Limb (tissue), 2 donors: ENCODE data around the gene ZNF628.

Experiments used
- DNase-seq, 2 donors: peaks; one replicate each; pipeline ENCODE4 v3.0.0-alpha.2; 2016; ENCODE audit errors: extremely low spot score in 2 of 2

The ZNF628 gene

DNA sequence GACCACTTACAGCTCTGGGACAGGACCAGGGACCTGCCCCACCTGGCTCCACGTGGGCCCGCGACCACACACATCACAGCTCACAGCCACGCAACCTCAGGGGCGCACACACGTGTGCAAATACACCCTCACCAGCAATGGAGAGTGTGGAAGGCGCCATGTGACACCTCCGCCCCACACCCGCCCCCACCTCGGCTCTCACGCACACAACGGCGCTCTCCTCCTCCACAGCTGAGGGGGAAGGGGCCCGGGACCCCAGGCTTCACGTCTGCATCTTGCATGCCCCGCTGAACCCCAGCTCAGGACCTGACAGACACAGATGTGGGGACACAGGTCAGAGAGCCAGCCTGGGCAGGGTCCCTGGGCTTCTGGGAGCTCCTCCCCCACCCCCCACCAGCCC, 26.9 kb upstream of the ZNF628 start:
- no peak for DNase-seq

DNA sequence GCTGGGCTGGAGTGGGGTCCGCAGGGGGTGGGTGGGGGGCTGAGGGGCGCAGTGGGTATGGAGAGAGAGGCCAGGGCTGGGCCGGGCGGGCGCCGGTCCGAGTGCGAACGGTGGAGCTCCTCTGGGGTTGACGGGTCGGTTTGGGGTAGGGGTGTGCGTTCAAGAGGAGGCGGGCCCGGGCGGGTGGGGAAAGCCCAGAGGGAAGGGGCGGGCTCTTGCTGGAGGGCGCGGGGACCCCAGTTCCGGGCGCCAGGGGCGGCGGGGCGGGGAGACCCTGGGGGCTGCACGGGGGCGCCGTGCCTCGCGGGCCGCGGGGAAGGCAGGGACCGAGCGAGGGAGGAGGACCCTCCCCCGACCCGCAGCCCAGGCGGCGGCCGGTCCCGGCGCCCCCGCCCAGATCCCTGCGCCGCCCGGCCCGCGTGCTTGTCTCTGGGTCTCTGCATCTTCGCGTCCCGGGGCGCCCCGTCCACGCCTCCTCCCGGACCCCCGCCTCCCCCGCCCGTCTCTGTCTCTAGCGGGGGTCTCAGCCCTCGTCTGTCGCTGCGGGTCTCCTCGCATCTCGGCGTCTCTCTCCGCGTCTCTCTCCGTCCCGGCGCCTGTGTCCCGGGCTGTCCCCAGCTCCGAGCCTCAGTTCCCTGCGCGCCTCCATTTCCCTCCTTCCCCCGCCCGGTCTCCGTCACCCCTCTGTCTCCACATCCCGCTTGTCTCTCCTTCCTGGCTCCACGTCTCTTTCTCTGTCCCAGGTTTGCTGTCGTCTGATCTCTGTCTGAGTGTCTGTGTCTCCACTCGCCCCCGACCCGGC, 25.1 kb upstream of the ZNF628 start:
- DNase-seq, result peak in 1 of 2 donors; percentile 65

DNA sequence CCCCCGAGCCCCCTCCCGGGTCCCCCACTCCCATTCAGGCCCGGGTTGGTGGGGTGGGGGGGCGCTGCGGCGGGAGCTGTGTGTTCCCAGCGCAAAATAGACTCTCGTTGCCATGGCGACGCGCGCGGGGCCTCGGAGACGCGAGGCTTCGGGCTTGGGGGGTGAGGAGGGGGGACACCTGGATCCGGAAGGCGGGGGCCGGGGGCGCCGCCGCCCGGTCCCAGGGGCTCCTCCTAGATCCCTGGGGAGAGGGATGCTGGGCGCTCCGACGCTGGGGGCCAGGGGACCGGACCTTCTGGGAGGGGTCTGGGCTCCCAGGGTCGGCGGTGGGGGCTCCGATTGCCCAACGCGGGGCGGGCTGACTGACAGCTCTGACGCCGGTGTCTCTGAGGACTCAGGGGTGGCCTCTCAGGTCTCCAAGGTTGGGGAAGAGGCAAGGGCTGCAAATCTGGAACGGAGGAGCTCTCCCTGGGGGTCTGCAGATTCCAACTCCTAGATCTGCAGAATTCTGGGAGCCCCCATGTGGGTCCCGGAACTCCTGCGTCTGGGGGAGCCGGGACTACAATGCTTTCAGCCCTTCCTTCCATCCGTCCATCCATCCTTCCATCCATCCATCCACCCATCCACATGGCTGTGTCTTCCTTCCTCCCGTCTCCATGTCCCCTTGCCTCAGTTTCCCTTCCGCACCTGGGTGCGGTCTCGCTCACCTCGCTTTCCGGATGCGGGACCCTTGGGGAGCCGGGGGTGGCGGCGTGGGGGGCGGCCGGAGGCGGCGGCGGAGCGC, 24.3 kb upstream of the ZNF628 start:
- DNase-seq, result peak in 1 of 2 donors; percentile 82

DNA sequence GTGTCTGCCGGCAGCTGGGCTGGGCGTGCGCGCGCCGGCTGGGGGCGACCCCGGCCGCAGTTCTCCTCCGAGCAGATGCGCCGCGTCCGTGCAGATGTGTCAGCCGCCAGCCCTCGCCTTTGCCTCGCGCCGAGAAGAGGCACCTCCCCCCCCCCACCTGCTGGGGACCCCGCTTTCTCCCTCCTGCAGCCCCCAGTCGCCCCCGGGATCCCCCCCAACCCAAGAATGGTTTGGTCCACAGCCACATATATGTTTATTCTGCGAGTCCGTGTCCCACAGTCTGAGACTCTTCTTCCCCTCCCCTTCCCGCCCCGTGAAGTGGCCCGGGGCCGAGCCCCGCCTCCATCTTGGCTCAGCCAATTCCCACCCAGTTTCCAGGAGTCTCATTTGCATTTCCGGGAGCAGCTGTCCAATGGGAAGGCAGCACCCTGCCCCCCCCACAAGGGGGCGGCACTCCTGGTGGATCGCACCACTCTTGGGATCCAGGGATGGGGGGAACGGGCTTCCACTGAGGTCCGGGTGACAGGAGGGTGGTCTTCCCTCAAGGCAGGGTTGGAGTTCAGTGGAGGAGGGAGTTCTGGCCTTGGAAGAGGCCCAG, 23.6 kb upstream of the ZNF628 start:
- peak; percentile 92 to 97 for DNase-seq

DNA sequence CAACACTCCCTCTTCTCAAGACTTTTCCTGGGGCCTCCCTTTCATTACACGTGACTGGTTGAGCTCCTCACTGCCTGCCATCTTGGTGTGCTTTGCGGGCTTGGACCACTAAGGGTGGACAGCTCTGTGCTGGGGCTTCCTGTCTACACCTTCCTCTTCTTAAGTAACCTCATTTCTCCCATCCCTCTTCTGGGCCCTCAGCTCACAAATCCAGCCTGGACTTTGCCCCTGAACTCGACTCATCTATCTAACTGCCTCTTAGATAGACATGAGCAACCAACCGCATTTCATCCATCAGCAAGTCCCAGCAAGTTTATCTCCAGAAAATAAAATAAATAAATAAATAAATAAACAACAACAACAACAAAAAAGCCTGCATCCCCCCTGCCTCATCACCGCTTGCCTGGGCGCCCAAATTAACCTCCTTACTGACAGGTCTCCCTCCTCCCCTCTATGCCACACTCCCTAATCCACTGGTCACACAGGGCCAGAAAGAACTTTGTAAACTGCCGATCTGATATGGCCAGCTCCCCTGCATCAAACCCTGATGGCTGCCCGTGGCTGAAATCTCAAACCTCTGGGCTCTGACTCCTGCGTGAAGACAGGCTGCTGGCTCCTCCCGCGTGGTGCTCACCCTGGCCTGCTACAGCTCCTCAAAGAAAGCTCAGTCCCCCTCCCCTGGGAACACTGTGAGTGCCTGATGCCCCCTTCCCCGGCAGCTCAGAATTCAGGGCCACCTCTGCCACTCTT, 22.7 kb upstream of the ZNF628 start:
- no peak for DNase-seq

DNA sequence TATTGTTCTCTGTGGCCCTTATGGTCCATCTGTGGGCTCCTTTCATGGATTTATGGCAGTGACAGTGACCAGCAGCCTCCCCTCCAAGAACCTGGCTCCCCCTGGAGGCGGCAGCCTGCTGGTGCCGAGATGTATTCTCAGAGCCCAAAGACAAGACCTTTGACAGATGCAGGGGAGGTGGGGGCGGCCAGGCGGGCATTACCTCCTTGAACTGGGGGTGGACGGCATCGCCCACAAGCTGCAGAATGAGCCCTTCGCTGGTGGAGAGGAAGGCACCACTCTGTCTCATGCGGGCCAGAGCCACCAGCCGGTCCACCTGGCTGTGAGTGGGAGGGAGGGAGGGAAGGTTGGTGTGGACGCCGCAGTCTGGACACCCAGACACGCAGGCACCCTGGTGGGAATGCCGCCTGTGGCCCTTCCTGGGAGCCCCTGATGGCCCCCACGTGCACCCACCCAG, 21.6 kb upstream of the ZNF628 start:
- DNase-seq, result no peak

DNA sequence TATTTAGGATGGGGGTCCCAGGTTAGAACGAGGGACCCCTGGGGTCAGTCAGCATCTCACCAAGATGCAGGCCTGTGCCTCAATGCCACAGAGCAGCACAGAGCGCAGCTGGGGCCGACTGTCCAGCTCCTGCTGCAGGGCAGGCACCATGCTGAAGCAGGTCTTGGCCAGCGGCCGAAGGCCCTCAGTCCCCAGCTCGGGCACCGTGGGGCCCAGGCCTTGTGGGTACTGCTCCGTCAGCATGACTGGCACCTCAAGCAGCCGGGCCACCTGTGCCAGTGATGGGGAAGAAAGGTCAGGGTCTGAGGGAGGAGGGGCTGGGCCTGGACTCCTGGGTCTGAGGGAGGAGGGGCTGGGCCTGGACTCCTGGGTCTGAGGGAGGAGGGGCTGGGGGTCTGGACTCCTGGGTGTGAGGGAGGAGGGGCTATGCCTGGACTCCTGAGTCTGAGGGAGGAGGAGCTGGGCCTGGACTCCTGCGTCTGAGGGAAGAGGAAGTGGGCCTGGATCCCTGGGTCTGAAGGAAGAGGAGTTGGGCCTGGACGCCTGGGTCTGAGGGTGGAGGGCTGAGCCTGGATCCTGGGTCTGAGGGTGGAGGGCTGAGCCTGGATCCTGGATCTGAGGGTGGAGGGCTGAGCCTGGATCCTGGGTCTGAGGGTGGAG, 20.7 kb upstream of the ZNF628 start:
- DNase-seq, result no peak

DNA sequence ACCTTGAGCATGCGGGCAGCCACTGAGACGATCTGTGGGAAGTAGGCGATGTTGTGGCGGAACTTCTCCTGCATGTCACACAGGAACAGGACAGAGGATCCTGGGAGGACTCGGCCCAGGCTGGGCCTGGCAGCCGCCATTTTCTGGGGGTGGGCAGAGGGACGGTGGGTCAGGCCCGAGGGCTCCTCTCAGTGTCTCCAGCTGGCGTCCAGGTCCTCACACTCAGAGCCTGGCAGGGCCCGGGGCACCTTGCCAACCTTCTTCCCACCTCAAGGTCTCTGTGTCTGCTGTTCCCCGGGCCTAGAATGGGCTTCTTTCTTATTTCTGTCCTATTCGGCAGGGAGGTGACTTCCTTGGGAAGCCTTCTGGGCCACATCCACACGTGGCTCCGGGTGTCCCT, 20.1 kb upstream of the ZNF628 start:
- DNase-seq, result no peak

DNA sequence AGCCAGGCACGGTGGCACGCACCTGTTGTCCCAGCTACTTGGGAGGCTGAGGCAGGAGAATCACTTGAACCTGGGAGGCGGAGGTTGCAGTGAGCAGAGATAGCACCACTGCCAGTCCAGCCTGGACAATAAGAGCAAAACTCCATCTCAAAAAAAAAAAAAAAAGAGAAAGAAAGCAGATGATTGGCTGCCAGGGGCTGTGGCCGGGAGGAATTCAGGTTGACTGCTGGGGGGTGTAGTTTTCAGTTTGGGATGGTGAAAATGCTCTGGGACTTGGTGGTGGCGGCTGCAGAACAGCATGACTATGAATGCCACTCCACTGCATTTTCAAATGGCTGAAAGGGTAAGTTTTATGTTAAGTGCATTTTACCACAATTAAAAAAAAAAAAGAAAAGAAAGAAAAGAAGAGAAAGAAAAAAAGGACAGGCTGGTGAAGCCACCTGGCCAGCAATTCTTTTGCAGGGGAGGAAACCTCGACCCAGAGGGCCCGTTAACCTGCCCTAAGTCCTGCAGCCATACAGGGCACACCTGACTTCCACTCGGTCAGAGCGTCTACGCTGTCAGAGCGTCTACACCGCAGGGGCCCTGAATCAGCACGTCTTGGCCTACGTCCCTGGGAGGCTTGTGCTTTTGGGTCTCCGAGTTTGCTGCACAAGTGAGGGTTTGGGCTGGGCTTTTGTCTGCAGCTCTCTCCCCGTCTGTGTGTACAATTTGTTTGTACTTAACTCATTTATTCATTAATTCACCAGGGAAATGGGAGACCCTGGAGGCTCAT, 18.5 kb upstream of the ZNF628 start:
- DNase-seq, result no peak

DNA sequence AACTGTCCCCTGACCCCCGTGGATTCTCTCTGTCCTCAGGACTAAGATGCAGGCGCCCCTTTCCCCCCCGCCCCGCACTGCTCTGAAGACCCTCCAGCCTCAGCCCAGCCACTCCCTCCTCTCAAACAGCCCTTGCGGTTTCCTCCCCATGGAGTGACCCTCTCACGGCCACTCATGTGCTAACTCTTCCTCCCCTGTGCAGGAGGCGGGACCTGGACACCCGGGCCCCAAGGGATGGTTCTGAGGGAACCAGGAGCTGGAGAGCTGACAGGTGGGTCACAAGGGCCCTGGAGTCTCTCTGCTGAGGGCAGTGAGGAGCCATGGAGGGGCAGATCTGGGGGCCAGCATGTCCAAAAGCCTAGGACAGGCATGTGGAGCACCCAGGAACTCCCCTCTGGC, 16.9 kb upstream of the ZNF628 start:
- DNase-seq, result no peak

DNA sequence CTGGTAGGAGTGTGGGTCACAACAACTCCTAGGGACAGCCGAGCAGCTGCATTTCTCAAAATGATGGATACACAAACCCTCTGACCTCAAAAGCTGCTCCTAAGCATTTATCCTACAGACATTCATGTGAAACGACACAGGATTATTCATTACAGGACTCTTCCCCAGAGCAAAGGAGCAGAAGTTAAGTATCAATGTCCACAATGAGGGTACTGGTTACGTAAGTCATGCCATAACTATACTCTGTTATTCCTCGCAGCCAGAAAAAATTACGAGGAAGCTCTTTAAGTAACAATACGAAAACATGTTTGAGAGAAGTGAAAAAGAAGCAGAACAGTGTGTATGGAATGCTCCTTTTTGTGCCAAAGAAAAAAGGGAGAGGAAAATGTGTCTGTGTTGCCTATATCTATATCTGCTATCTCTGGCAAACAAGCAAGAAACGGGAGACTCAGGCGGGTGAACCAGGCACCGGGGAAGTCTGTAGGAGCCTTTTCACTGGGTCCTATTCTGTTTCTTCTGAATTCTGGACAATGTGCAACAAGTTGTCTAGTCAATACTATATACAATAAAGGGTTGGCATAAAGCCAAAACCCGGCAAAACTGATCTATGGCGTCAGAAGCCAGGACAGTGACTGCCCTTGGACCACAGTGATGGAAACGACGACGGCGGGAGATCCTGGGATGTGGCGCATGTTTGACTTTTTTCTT, 16.3 kb upstream of the ZNF628 start:
- no peak for DNase-seq

DNA sequence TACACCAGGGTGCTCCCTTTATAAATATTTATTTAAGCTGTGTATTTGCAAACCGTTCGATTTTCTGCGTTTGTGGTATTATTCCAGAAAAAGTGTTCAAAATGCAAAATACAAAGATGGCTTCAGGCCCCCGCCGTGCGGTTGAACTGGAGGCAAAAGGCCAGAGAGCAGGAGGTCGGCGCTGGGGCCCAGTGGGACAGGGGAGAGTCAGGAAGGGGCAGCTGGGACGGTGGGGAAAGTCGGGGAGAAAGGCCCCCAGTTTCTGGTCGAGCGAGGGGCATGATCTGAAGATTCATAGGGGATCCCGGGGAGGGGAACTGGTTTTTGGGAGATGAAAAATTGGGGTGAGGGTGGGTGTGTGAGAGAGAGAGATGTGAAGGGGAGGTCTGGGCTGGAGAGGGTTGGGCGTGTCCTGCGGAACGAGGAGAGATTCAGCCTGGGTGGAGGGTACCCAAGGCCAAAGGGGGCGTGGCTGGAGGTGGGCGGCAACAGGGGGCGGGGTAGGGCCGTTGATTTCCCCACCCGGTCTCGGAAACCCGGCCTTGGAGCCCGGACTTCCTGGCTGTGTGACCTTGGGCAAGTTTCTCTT, 15.7 kb upstream of the ZNF628 start:
- peak; percentile 72 to 85 for DNase-seq

DNA sequence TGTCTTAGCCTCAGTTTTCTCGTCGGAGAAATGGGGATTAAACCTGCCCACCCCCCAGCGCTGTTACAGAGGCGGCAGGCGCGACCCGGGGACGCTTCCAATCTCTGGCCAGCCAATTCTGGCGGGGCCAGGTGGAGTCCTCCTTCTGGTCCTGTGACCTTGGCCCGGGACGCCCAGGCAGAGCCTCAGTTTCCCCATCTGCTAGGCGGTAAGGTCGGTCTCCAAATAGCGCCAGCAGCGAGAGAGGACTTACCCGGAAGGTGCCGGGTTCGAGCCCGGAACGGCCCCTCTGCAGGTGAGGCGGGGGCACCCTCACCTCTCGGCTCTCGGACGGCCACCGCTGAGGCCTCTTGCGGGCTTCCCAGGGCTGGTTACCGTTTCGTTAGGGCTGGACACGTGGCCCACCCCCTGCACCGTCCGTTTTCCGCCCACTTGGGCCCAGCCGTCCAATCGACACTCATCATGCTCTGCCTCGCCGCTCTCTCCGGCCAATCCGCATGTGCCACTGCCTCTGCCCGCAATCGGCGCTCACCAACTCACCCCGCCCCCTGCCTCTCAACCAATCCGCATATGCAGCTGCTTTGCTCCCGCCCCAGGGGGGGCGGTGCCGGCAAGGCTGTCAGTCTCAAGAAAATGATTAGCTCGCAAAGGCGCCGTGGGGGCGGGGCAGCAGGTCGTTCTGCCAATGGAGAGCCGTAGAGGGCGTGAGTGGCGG, 15.0 kb upstream of the ZNF628 start, which contains the start of gene ISOC2:
Gene ISOC2 (minus strand): TSS at position 384 of the 715 bp plus-strand sequence. CDS start 5,156 bp downstream, outside the sequence.
- DNase-seq, result peak; percentile 99 to 100

DNA sequence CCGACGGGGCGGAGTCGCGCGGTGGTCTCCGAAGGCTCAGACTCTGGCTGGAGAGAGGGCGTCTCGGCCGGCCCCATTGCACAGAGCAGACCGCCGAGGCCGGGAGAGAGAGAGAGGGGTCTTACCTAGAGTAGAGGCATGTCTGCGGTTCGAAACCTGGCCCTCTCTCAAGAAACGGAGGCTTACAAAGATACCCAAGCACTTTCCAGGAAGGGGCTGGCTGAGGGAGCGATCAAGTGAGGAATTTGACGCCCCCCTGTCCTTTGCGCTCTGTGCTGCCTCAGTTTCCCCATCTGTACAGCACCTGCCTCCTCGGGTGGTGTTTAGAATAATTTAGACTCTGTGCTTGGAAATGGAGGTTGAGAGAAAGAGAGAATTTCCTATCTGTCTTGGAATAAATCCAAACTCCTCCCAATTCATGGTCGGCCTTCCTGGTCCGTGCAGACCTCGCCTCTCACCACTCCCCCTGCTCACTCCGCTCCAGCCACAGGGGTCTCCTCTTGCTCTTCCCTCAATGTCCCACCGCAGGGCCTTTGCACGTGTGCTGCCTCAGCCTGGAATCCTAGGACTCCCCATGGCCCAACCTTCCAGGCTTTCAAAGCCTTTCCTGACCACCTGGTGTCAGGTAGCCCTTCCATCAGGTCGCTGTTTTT, 14.3 kb upstream of the ZNF628 start:
- no peak for DNase-seq

DNA sequence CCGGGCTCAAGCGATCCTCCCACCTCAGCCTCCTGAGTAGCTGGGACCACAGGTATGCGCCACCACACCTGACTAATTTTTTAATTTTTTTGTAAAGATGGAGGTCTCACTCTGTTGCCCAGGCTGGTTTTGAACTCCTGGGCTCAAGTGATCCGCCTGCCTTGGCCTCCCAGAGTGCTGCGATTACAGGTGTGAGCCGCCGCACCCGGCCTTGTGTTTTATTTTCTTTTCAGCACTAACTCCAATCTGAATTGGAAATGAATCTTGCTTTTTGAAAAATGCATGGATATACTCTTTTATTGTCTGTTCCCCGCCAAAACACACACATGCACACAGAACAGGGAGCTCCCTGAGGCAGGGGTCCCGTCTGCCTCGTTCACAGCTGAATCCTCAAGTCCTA, 13.7 kb upstream of the ZNF628 start:
- DNase-seq, result no peak

DNA sequence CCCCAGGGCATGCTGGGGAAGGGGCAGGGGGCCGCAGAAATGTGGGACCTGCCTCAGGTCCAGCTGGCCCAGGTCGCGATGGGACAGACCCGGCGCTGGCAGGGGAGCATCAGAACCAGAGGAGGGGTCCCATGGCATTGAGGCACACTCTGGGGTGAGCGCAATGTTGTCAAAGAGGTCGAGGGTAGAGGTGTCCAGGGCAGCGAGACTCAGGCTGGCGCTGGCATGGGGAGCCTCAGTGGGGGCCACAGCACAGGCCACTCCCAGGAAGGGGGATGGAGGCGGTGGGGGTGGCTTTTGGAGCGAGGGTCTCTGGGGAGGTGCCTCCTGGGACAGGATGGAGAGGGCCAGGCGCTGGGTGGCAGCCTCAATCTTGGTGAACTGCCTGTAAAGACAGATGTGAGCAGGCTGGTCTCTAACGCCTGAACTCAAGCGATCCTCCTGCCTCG, 12.8 kb upstream of the ZNF628 start:
- no peak for DNase-seq

DNA sequence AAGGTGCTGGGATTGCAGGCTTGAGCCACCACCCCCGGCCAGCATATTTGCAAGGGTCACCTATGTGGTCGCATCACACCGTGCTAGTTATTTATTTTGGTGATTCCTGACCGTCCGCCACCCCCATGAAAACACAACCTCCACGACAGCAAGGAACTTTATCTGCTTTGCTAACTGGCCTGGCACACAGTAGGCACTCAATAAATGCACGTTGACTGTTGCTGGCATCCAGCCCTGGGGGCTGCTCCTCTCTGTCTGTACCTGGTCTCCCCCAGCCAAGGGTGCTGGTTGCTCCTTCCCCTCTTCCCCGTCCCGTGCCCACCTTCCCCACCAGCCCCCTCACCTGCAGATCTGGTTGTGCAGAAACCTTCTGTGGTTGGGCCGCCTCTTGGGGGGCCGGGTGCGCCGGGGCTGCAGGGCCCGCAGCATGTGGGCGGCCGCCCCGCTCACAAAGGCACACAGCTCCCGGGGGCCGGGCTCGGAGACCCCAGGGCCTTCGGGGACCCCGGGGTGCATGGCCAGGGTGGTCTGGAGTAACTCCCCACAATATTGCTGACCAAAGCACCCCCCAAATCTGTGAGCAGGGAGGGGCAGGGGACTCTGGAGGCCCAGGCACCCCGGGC, 12.3 kb upstream of the ZNF628 start:
- DNase-seq, result peak in 1 of 2 donors; percentile 29
